ENCODE measurements around the gene RPS27. TPM values are rescaled to one million over a fixed set of nuclear protein-coding genes. Genes with fewer than 3 reads are reported as not detected.

Gene RPS27
- total and polyA plus RNA-seq, 2 donors from 2014 or later, result 1,447 to 4,953 TPM

GRCh38 chr1:153958961-153959260 lies 31.7 kb upstream of the RPS27 start:
- TF ChIP-seq CTCF (IDR thresholded peaks at IDR 0.05; ENCODE audit: borderline replicate concordance, extremely low read depth, insufficient read depth), result no peak
- FAIRE-seq (no peak), DNase-seq (peak in 1 of 5 donors; percentile 65)
- Histone ChIP-seq H3K36me3 (ENCODE audit: control insufficient read depth in 2 of 3, insufficient read depth in 3 of 3, low read length in 3 of 3) (peaks cover 0 to 13% (median 5%) of the 10 kb centered on the region in 3 donors), H3K27ac (ENCODE audit: low read depth in 2 of 2, low read length in 2 of 2) (peak overlapping the region; percentile 59 to 65), H3K9ac (ENCODE audit: low read length in 3 of 3) (peak overlapping the region; percentile 22 to 38 (median 34)), H3K27me3 (ENCODE audit: control insufficient read depth, insufficient read depth, low read length) (no peaks in the 10 kb centered on the region), H3K4me3 (ENCODE audit: low read length in 3 of 3) (peak overlapping the region; percentile 41 to 94 (median 85)), H3K9me3 (ENCODE audit: control insufficient read depth in 2 of 3, insufficient read depth in 1 of 3, low read length in 3 of 3) (no peaks in the 10 kb centered on the region), H3K4me1 (ENCODE audit: control insufficient read depth in 2 of 3, insufficient read depth in 2 of 3, low read depth in 1 of 3, low read length in 3 of 3) (peaks cover 0 to 38% (median 21%) of the 10 kb centered on the region in 3 donors)
- intact Hi-C loops (cut with DNase I), result no loop called here

- TF ChIP-seq CTCF (IDR thresholded peaks at IDR 0.05; ENCODE audit: borderline replicate concordance, extremely low read depth, insufficient read depth), result no peak
- no peaks in the 10 kb centered on the region for H3K9me3 ChIP-seq (ENCODE audit: control insufficient read depth in 2 of 3, insufficient read depth in 1 of 3, low read length in 3 of 3)
- no peak overlapping the region for H3K4me3 ChIP-seq (ENCODE audit: low read length in 3 of 3)
- H3K9ac ChIP-seq (ENCODE audit: low read length in 3 of 3), result no peak overlapping the region
- peaks cover 0 to 40% (median 21%) of the 10 kb centered on the region in 3 donors for H3K4me1 ChIP-seq (ENCODE audit: control insufficient read depth in 2 of 3, insufficient read depth in 2 of 3, low read depth in 1 of 3, low read length in 3 of 3)
- H3K36me3 ChIP-seq (ENCODE audit: control insufficient read depth in 2 of 3, insufficient read depth in 3 of 3, low read length in 3 of 3), result peaks cover 0 to 13% (median 5%) of the 10 kb centered on the region in 3 donors
- no peaks in the 10 kb centered on the region for H3K27me3 ChIP-seq (ENCODE audit: control insufficient read depth, insufficient read depth, low read length)
- FAIRE-seq (no peak), DNase-seq (peak in 1 of 5 donors; percentile 8)
- intact Hi-C loops (cut with DNase I), result no loop called here
- H3K27ac ChIP-seq (ENCODE audit: low read depth in 2 of 2, low read length in 2 of 2), result no peak overlapping the region
Measured at GRCh38 chr1:153959454-153959853, 31.1 kb upstream of the RPS27 start.

GRCh38 chr1:153960206-153960605 lies 30.4 kb upstream of the RPS27 start:
- TF ChIP-seq CTCF (IDR thresholded peaks at IDR 0.05; ENCODE audit: borderline replicate concordance, extremely low read depth, insufficient read depth), result no peak
- Histone ChIP-seq H3K27me3 (ENCODE audit: control insufficient read depth, insufficient read depth, low read length) (no peaks in the 10 kb centered on the region), H3K4me1 (ENCODE audit: control insufficient read depth in 2 of 3, insufficient read depth in 2 of 3, low read depth in 1 of 3, low read length in 3 of 3) (peaks cover 0 to 40% (median 21%) of the 10 kb centered on the region in 3 donors), H3K9me3 (ENCODE audit: control insufficient read depth in 2 of 3, insufficient read depth in 1 of 3, low read length in 3 of 3) (no peaks in the 10 kb centered on the region), H3K36me3 (ENCODE audit: control insufficient read depth in 2 of 3, insufficient read depth in 3 of 3, low read length in 3 of 3) (peaks cover 0 to 13% (median 5%) of the 10 kb centered on the region in 3 donors), H3K27ac (ENCODE audit: low read depth in 2 of 2, low read length in 2 of 2) (no peak overlapping the region), H3K9ac (ENCODE audit: low read length in 3 of 3) (no peak overlapping the region), H3K4me3 (ENCODE audit: low read length in 3 of 3) (no peak overlapping the region)
- FAIRE-seq (no peak), DNase-seq (peak in 1 of 5 donors; percentile 75)
- intact Hi-C loops (cut with DNase I), result no loop called here

GRCh38 chr1:153961421-153961820 lies 29.1 kb upstream of the RPS27 start:
- Histone ChIP-seq H3K9me3 (ENCODE audit: control insufficient read depth in 2 of 3, insufficient read depth in 1 of 3, low read length in 3 of 3) (no peaks in the 10 kb centered on the region), H3K4me1 (ENCODE audit: control insufficient read depth in 2 of 3, insufficient read depth in 2 of 3, low read depth in 1 of 3, low read length in 3 of 3) (peaks cover 0 to 36% (median 19%) of the 10 kb centered on the region in 3 donors), H3K27me3 (ENCODE audit: control insufficient read depth, insufficient read depth, low read length) (no peaks in the 10 kb centered on the region), H3K4me3 (ENCODE audit: low read length in 3 of 3) (peak overlapping the region in 1 of 3 donors; percentile 66), H3K9ac (ENCODE audit: low read length in 3 of 3) (peak overlapping the region in 1 of 3 donors; percentile 97), H3K27ac (ENCODE audit: low read depth in 2 of 2, low read length in 2 of 2) (peak overlapping the region; percentile 77 to 99), H3K36me3 (ENCODE audit: control insufficient read depth in 2 of 3, insufficient read depth in 3 of 3, low read length in 3 of 3) (peaks cover 0 to 13% (median 5%) of the 10 kb centered on the region in 3 donors)
- FAIRE-seq (no peak), DNase-seq (no peak)
- TF ChIP-seq CTCF (IDR thresholded peaks at IDR 0.05; ENCODE audit: borderline replicate concordance, extremely low read depth, insufficient read depth), result no peak
- intact Hi-C loops (cut with DNase I), result no loop called here
